DMS79 treated with DMSO at 0.1 percent for 48 hours (cell line): Measurements from ENCODE around the gene FLG.
"Not testable (repeated sequence)": the region's sequence is repeated elsewhere in the genome, so short reads cannot be mapped to it uniquely, and the experiment has no call there.

Source experiments
- DNase-seq: peaks from one replicate; lab custom pipeline; 2025; lab: John Stamatoyannopoulos, UW

The FLG gene

DNA sequence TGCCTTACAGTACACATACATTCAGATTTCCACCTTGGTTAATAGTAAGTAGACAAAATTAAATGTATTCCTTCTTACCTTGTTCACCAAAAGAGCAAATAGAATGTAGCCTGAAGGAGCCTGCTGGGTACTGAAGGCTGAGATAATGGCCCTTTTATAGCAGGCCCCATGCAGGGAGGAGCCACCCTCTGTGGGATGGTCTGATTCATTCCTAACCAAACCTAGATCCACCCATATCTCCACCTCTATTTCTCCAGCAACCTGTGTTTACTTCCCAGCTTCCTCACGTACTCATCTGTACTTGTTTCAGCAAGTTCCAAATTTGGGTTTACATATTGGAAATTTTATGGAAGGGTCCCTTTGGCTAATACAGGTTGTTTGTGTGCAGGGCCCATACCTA, at the start of gene FLG:
Gene FLG (minus strand): TSS at position 129 of the 400 bp plus-strand sequence. CDS start 9,783 bp downstream, outside the sequence.
- no peak for DNase-seq

DNA sequence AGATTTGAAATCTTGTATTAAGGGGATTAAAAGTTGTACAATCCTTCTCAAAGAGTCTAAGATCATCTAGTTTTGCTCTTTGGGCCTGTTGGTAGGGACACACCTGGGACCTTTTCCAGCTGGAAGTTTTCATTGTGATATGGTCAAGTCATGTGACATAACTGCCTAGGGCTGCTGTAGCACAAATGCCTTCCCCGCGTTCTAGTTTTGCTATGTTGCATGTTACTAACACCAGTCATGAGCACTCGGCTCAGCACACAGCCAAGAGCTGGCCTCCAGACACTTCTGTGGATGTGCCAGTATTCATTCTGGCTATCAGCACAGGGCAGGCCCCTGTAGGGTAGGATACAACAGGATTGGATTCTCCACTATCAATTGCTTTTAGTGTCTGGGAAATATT, 49.4 kb upstream of the FLG start:
- DNase-seq = no peak

GRCh38 chr1:152372672-152373071, 47.6 kb upstream of the FLG start:
- DNase-seq = no peak

DNA sequence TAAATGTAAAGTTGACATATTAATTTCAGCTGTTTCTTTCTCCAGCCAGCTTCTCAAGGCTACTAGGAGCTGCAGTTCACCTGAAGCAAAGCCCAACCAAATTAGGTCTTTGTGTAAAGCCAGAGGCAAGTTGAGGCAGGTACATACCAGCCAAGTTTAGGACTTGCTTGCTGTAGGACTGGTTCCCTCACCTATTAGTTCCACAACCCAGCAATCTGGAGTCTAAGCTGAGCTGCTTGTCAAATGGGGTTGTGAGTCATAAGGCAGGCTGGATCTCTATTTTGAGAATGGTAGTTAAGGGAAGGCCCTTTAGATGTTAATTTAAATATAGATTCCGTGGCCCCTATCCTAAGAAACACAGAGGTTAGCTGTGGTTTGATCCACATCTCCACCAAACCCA, 42.4 kb upstream of the FLG start:
- DNase-seq = no peak

DNA sequence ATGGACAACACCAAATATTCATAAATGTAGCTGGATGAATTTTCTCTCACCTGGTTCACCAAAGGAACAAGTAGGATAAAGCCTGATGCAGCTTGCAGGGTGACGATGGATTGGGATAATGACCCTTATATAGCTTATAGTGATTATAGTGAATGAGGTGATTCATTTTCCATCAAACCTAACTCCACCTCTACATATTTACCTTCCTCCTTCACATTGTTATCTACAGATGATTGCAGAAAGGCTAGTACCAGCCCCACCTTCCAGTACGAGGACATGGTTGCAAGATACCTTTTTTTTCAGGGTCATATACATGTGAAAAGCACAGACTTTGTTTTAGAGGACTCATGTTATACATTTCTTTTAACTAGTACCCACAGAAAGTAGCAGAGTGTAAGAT, 34.9 kb upstream of the FLG start, which contains the start of gene FLG2:
Gene FLG2 (minus strand): TSS at position 101 of the 400 bp plus-strand sequence. CDS start 1,122 bp downstream, outside the sequence.
- no peak for DNase-seq

- DNase-seq = no peak
Measured at GRCh38 chr1:152356736-152357135, 31.7 kb upstream of the FLG start.

- DNase-seq = no peak
Measured at GRCh38 chr1:152349611-152350010, 24.6 kb upstream of the FLG start.

- no peak for DNase-seq
Measured at GRCh38 chr1:152348447-152348846, 23.4 kb upstream of the FLG start.

- DNase-seq = no peak
Measured at GRCh38 chr1:152347116-152347728, 22.2 kb upstream of the FLG start.

GRCh38 chr1:152344438-152344837, 19.4 kb upstream of the FLG start:
- no peak for DNase-seq

DNA sequence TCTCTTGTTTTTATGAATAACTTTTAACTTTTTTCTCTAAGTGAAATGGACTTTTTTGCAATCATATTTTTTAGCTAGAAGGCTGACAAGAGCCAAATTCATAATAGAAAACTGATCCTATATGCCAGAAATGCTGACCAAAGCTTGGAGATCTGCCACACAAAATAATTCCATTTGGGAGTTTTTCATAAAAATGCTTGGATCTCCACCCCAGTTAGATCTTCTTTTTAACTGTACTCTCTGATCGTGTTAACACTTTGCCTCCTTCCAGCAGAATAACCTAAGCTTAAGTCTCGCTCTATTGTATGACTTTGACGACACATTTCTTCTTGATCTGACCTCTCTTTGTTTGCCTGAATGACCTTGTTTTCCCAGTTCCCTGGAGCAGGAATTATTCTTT, 18.0 kb upstream of the FLG start:
- no peak for DNase-seq

DNA sequence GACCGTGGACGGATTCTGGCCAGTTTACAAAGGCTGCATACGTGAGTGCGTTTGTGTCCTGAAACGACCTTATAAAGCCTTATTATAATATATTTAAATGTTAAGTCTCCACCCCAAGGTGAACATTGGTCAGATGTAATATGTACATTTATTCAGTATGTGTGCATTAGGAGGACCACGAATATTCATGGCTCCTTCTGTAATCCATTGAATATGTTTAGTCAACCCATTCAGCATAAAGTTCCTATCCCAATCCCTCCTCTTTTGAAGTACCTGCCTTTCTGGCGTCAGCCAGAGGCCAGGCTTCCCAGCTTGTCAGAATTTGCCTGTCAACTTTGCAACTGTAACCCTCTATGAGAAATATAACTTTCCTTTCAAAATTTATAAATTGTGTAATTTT, 10.4 kb upstream of the FLG start:
- no peak for DNase-seq

- DNase-seq = no peak
Measured at GRCh38 chr1:152328801-152329391, 3.9 kb upstream of the FLG start.

DNA sequence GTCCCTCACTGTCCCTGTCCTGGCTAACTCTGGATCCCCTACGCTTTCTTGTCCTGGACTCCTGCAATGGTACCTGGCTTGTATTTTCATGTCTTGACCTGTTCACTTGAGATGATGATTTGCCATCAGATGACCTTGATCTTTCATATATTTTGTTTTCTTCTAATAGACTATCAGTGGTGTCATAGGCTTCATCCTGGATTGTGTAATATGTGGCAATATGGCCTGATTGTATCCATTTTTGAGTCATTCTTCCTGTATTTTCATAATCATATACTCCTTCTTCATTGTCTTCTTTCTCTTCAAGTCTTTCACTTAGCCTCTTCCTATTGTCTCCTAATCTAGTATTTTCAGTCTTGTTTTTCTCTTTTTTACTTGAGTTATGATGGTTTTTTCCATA, 11.1 kb downstream of the FLG start:
- DNase-seq = no peak

DNA sequence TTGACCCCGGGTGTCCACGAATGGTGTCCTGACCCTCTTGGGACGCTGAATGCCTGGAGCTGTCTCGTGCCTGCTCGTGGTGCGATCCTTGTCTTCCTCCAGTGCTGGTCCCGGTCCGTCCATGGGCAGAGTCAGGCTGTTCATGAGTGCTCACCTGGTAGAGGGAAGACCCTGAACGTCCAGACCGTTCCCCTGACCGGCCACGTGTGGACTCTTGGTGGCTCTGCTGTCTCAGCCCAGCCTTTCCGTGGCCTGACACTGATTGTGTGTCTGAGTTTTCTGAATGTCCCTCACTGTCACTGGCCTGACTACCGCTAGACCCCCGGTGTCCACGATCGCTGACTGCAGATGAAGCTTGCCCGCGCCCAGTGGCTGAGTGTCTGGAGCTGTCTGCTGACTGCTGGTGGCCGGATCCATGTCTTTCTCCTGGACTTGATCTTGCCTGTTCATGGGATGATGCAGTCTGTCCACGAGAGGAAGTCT, 11.7 kb downstream of the FLG start:
- no peak for DNase-seq

DNA sequence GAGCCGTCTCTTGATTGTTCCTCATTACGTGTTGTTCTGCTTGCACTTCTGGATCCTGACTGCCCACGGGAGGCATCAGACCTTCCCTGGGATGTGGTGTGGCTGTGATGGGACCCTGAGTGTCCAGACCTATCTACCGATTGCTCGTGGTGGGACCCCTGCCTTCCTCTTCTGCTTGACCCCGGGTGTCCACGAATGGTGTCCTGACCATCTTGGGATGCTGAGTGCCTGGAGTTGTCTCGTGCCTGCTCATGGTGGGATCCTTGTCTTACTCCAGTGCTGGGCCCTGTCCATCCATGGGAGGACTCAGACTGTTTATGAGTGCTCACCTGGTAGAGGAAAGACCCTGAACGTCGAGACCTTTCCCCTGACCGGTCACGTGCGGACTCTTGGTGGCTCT, 12.9 kb downstream of the FLG start:
- DNase-seq = not testable (repeated sequence)

DNA sequence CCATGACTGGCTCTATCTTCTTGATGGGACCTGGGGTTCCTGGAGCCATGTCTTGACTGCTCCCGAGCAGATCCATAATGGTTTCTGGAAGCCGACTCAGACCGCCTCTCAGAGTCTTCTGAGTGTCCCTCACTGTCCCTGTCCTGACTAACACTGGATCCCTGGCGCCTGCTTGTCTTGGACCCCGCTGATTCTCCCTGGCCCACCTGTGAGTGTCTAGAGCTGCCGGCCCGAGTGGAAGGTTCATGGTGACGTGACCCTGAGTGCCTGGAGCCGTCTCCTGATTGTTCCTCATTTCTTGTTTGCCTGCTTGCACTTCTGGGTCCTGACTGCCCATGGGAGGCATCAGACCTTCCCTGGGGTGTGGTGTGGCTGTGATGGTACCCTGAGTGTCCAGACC, 15.1 kb downstream of the FLG start:
- no peak for DNase-seq

- not testable (repeated sequence) for DNase-seq
Measured at GRCh38 chr1:152309320-152309901, 15.6 kb downstream of the FLG start.

- not testable (repeated sequence) for DNase-seq
Measured at GRCh38 chr1:152308758-152309157, 16.3 kb downstream of the FLG start.

- DNase-seq = not testable (repeated sequence)
Measured at GRCh38 chr1:152307970-152308369, 17.1 kb downstream of the FLG start.

DNA sequence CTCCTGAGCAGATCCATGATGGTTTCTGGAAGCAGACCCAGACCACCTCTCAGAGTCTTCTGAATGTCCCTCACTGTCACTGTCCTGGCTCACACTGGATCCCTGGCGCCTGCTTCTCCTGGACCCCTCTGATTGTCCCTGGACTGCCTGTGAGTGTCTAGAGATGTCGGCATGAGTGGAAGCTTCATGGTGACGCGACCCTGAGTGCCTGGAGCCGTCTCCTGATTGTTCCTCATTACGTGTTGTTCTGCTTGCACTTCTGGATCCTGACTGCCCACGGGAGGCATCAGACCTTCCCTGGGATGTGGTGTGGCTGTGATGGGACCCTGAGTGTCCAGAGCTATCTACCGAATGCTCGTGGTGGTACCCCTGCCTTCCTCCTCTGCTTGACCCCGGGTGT, 18.9 kb downstream of the FLG start:
- DNase-seq = not testable (repeated sequence)

DNA sequence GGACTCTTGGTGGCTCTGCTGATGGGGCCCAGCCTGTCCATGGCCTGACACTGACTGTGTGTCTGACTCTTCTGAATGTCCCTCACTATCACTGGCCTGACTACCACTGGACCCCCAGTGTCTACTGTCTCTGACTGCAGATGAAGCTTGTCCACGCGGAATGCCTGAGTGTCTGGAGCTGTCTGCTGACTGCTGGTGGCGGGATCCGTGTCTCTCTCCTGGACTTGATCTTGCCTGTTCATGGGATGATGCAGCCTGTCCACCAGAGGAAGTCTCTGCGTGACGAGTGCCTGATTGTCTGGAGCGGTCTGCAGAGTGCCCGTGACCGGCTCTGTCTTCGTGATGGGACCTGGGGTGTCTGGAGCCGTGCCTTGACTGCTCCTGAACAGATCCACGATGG, 20.3 kb downstream of the FLG start:
- DNase-seq = not testable (repeated sequence)

DNA sequence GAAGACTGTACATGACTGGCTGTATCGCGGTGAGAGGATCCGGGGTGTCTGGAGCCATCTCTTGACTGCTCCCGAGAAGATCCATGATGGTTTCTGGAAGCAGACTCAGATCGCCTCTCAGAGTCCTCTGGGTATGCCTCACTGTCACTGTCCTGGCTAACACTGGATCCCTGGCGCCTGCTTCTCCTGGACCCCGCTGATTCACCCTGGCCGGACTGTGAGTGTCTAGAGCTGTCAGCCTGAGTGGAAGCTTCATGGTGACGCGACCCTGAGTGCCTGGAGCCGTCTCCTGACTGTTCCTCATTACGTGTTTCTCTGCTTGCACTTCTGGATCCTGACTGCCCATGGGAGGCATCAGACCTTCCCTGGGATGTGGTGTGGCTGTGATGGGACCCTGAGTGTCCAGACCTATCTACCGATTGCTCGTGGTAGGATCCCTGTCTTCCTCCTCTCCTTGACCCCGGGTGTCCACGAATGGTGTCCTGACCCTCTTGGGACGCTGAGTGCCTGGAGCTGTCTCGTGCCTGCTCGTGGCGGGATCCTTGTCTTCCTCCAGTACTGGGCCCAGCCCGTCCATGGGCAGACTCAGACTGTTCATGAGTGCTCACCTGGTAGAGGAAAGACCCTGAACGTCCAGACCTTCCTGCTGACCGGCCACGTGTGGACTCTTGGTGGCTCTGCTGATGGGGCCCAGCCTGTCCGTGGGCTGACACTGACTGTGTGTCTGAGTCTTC, 21.7 kb downstream of the FLG start:
- not testable (repeated sequence) for DNase-seq
